ENCODE results near the gene CAPN2.
A peak's percentile ranks its signal among the peaks of the same experiment; 100 is the strongest.

Gene CAPN2

GRCh38 chr1:223755992-223756775 is 43.8 kb downstream of the CAPN2 start:
- 90 to 99% methylated on average over 11 to 12 of the region's 13 CpGs for WGBS, 2 experiments (ENCODE audit: insufficient coverage in 2 of 2)
- no peaks in the 10 kb centered on the region for H3K9me3 ChIP-seq (ENCODE audit: control insufficient read depth, low read length)
- peaks cover 24% of the 10 kb centered on the region for H3K4me1 ChIP-seq (ENCODE audit: control insufficient read depth, insufficient read depth, low read length, poor library complexity, severe bottlenecking)
- H3K4me3 ChIP-seq (ENCODE audit: extremely low read depth, insufficient read depth, low read length, poor library complexity, severe bottlenecking) = no peak overlapping the region
- no peak overlapping the region for H3K27ac ChIP-seq (ENCODE audit: low read depth, low read length, severe bottlenecking)
- peaks cover 98% of the 10 kb centered on the region for H3K36me3 ChIP-seq (ENCODE audit: control insufficient read depth, insufficient read depth, low read length)

DNA sequence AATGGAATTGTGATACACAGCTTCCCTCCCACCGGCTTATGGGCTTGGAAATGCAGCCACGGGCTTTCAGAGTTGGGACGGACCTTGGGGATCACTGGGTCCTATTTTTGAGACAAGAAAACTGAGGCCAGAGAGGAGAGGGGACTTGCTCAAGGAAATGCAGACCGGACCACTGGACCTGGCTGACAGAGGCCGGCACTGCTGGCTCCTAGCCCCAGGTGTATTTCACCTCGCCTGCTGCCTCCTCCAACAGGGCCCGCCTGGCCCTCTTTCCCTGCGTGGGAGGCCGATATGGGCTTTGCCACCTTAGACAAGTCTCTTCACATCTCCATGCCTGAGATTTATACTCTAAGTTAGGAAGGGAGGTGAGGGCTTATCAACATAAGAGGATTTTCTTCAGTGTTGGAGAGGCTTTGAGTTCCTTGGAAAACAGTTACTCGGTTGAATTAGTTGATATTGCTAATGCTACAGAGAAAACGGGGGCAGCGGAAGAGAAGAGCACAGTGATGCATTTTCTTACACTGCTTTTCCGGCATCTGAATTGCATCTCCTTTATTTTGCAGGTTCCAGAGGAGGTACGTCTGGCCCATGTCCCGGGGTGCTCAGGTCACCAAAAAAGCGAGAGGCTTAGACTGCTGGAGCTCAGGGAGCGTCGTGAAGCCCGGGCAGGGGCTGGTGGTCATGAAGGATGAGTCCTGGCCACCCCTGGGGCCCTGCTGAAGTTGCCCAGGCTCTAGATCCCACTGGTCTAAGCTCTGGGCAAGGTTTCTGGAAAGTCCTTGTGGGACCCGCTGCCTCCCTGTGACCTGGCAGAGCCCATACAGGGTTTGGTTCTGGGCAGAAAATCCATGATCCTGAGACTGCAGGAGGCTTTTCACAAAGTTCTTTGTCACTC is 44.7 kb downstream of the CAPN2 start:
- no peaks in the 10 kb centered on the region for H3K9me3 ChIP-seq (ENCODE audit: control insufficient read depth, low read length)
- no peak overlapping the region for H3K4me3 ChIP-seq (ENCODE audit: extremely low read depth, insufficient read depth, low read length, poor library complexity, severe bottlenecking)
- peaks cover 29% of the 10 kb centered on the region for H3K4me1 ChIP-seq (ENCODE audit: control insufficient read depth, insufficient read depth, low read length, poor library complexity, severe bottlenecking)
- WGBS, 2 experiments (ENCODE audit: insufficient coverage in 2 of 2) = 91 to 95% methylated on average over 14 to 19 of the region's 20 CpGs
- no peak overlapping the region for H3K27ac ChIP-seq (ENCODE audit: low read depth, low read length, severe bottlenecking)
- H3K36me3 ChIP-seq (ENCODE audit: control insufficient read depth, insufficient read depth, low read length) = peaks cover 98% of the 10 kb centered on the region

DNA sequence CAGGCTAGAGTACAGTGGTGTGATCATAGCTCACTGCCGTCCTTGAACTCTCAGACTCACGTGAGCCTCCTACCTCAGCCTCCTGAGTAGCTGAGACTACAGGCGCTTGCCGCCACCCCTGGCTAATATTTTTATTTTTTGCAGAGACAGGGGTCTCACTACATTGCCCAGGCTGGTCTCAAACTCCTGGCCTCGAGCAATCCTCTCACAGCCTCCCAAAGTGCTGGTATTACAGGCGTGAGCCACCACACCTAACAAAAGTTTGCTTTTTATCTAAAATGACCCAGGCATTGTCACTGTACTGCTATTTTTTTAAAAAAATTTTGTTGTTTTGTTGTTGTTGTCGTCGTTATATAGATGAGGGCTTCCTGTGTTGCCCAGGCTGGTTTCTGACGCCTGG is 46.4 kb downstream of the CAPN2 start:
- H3K9me3 ChIP-seq (ENCODE audit: control insufficient read depth, low read length) = no peaks in the 10 kb centered on the region
- WGBS, 2 experiments (ENCODE audit: insufficient coverage in 2 of 2) = 95 to 98% methylated on average over 4 to 6 of the region's 9 CpGs
- H3K36me3 ChIP-seq (ENCODE audit: control insufficient read depth, insufficient read depth, low read length) = peaks cover 98% of the 10 kb centered on the region
- H3K27ac ChIP-seq (ENCODE audit: low read depth, low read length, severe bottlenecking) = no peak overlapping the region
- H3K4me1 ChIP-seq (ENCODE audit: control insufficient read depth, insufficient read depth, low read length, poor library complexity, severe bottlenecking) = peaks cover 31% of the 10 kb centered on the region
- no peak overlapping the region for H3K4me3 ChIP-seq (ENCODE audit: extremely low read depth, insufficient read depth, low read length, poor library complexity, severe bottlenecking)

GRCh38 chr1:223759273-223759672 is 46.9 kb downstream of the CAPN2 start:
- H3K36me3 ChIP-seq (ENCODE audit: control insufficient read depth, insufficient read depth, low read length) = peaks cover 98% of the 10 kb centered on the region
- no peak overlapping the region for H3K4me3 ChIP-seq (ENCODE audit: extremely low read depth, insufficient read depth, low read length, poor library complexity, severe bottlenecking)
- H3K4me1 ChIP-seq (ENCODE audit: control insufficient read depth, insufficient read depth, low read length, poor library complexity, severe bottlenecking) = peaks cover 36% of the 10 kb centered on the region
- no peaks in the 10 kb centered on the region for H3K9me3 ChIP-seq (ENCODE audit: control insufficient read depth, low read length)
- no peak overlapping the region for H3K27ac ChIP-seq (ENCODE audit: low read depth, low read length, severe bottlenecking)
- 89 to 91% methylated on average over 12 to 13 of the region's 13 CpGs for WGBS, 2 experiments (ENCODE audit: insufficient coverage in 2 of 2)

GRCh38 chr1:223760833-223761232 is 48.5 kb downstream of the CAPN2 start:
- H3K36me3 ChIP-seq (ENCODE audit: control insufficient read depth, insufficient read depth, low read length) = peaks cover 98% of the 10 kb centered on the region
- 76 to 100% methylated on average over 1 to 2 of the region's 6 CpGs for WGBS, 2 experiments (ENCODE audit: insufficient coverage in 2 of 2)
- no peak overlapping the region for H3K4me3 ChIP-seq (ENCODE audit: extremely low read depth, insufficient read depth, low read length, poor library complexity, severe bottlenecking)
- H3K4me1 ChIP-seq (ENCODE audit: control insufficient read depth, insufficient read depth, low read length, poor library complexity, severe bottlenecking) = peaks cover 43% of the 10 kb centered on the region
- H3K9me3 ChIP-seq (ENCODE audit: control insufficient read depth, low read length) = no peaks in the 10 kb centered on the region
- peak overlapping the region; percentile 3 for H3K27ac ChIP-seq (ENCODE audit: low read depth, low read length, severe bottlenecking)

DNA sequence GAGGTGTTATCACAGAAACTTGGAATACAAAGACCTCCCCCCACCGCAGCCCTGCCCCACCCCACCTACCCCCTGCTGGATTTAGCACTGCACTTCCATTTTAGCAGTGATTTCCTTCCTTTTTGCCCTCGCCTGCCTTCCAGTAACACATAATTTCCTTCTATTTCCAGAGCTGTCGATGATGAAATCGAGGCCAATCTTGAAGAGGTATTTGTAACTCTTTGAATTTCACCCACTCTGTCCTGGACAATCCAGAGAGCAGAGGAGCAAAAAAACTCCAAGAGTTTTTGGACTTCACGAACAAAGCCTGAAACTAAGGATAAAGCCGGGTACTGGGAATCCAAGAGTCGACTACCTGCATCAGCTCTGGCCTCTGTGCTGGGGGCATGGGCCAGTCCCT is 49.1 kb downstream of the CAPN2 start:
- H3K4me1 ChIP-seq (ENCODE audit: control insufficient read depth, insufficient read depth, low read length, poor library complexity, severe bottlenecking) = peaks cover 45% of the 10 kb centered on the region
- H3K27ac ChIP-seq (ENCODE audit: low read depth, low read length, severe bottlenecking) = peak overlapping the region; percentile 3
- no peak overlapping the region for H3K4me3 ChIP-seq (ENCODE audit: extremely low read depth, insufficient read depth, low read length, poor library complexity, severe bottlenecking)
- H3K9me3 ChIP-seq (ENCODE audit: control insufficient read depth, low read length) = no peaks in the 10 kb centered on the region
- 94 to 95% methylated on average over 3 to 6 of the region's 7 CpGs for WGBS, 2 experiments (ENCODE audit: insufficient coverage in 2 of 2)
- peaks cover 98% of the 10 kb centered on the region for H3K36me3 ChIP-seq (ENCODE audit: control insufficient read depth, insufficient read depth, low read length)

DNA sequence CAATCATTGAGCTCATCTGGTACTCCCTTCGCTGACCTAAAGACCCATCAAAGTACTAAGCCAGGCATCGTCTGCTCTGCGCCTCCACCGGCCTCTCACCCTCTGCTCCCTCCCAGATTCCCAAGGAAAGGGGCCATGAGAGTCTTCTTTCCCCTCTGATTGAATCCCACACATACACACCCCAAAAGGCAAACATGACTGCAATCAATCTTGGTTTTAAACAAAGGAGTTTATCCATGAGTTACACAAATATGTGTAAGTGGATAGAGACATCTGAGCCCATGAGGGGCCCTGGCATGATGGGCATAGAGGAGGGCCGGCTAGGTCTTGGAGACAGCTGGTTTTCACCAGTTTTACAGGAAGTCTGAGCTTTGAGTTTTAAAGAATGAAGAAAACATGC is 50.9 kb downstream of the CAPN2 start:
- peaks cover 45% of the 10 kb centered on the region for H3K4me1 ChIP-seq (ENCODE audit: control insufficient read depth, insufficient read depth, low read length, poor library complexity, severe bottlenecking)
- H3K9me3 ChIP-seq (ENCODE audit: control insufficient read depth, low read length) = no peaks in the 10 kb centered on the region
- H3K27ac ChIP-seq (ENCODE audit: low read depth, low read length, severe bottlenecking) = no peak overlapping the region
- WGBS, 2 experiments (ENCODE audit: insufficient coverage in 2 of 2) = 100% methylated on average over 3 to 4 of the region's 5 CpGs
- H3K36me3 ChIP-seq (ENCODE audit: control insufficient read depth, insufficient read depth, low read length) = peaks cover 87% of the 10 kb centered on the region
- H3K4me3 ChIP-seq (ENCODE audit: extremely low read depth, insufficient read depth, low read length, poor library complexity, severe bottlenecking) = no peak overlapping the region

GRCh38 chr1:223763881-223764280 is 51.5 kb downstream of the CAPN2 start:
- H3K4me3 ChIP-seq (ENCODE audit: extremely low read depth, insufficient read depth, low read length, poor library complexity, severe bottlenecking) = no peak overlapping the region
- no peaks in the 10 kb centered on the region for H3K9me3 ChIP-seq (ENCODE audit: control insufficient read depth, low read length)
- H3K36me3 ChIP-seq (ENCODE audit: control insufficient read depth, insufficient read depth, low read length) = peaks cover 84% of the 10 kb centered on the region
- WGBS, 2 experiments (ENCODE audit: insufficient coverage in 2 of 2) = 98 to 100% methylated on average over 4 of the region's 5 CpGs
- H3K4me1 ChIP-seq (ENCODE audit: control insufficient read depth, insufficient read depth, low read length, poor library complexity, severe bottlenecking) = peaks cover 45% of the 10 kb centered on the region
- peak overlapping the region; percentile 23 for H3K27ac ChIP-seq (ENCODE audit: low read depth, low read length, severe bottlenecking)

- peaks cover 36% of the 10 kb centered on the region for H3K4me1 ChIP-seq (ENCODE audit: control insufficient read depth, insufficient read depth, low read length, poor library complexity, severe bottlenecking)
- 72 to 86% methylated on average over 3 to 7 of the region's 9 CpGs for WGBS, 2 experiments (ENCODE audit: insufficient coverage in 2 of 2)
- H3K4me3 ChIP-seq (ENCODE audit: extremely low read depth, insufficient read depth, low read length, poor library complexity, severe bottlenecking) = no peak overlapping the region
- peaks cover 84% of the 10 kb centered on the region for H3K36me3 ChIP-seq (ENCODE audit: control insufficient read depth, insufficient read depth, low read length)
- no peaks in the 10 kb centered on the region for H3K9me3 ChIP-seq (ENCODE audit: control insufficient read depth, low read length)
- peak overlapping the region; percentile 90 for H3K27ac ChIP-seq (ENCODE audit: low read depth, low read length, severe bottlenecking)
These were observed 52.8 kb downstream of the CAPN2 start for GRCh38 chr1:223765036-223765718.

- H3K4me1 ChIP-seq (ENCODE audit: control insufficient read depth, insufficient read depth, low read length, poor library complexity, severe bottlenecking) = peaks cover 37% of the 10 kb centered on the region
- no peaks in the 10 kb centered on the region for H3K9me3 ChIP-seq (ENCODE audit: control insufficient read depth, low read length)
- WGBS, 2 experiments (ENCODE audit: insufficient coverage in 2 of 2) = 85 to 90% methylated on average over 6 to 7 of the region's 7 CpGs
- H3K4me3 ChIP-seq (ENCODE audit: extremely low read depth, insufficient read depth, low read length, poor library complexity, severe bottlenecking) = no peak overlapping the region
- H3K27ac ChIP-seq (ENCODE audit: low read depth, low read length, severe bottlenecking) = peak overlapping the region; percentile 90
- peaks cover 84% of the 10 kb centered on the region for H3K36me3 ChIP-seq (ENCODE audit: control insufficient read depth, insufficient read depth, low read length)
These were observed 53.5 kb downstream of the CAPN2 start for GRCh38 chr1:223765719-223766340.

All from mesodermal cell (in vitro differentiated cells).